ENCODE results near the gene FHDC1.

The FHDC1 gene

GRCh38 chr4:152919826-152920225 is 16.3 kb upstream of the FHDC1 start:
- no peak overlapping the region for H3K4me3 Mint-ChIP-seq
- H3K27ac Mint-ChIP-seq: no peak overlapping the region

GRCh38 chr4:152920768-152921167 is 15.4 kb upstream of the FHDC1 start:
- H3K4me1 Mint-ChIP-seq (ENCODE audit: low read depth): no peaks in the 10 kb centered on the region
- H3K36me3 Mint-ChIP-seq (ENCODE audit: low read depth): peaks cover 9% of the 10 kb centered on the region
- no peak overlapping the region for H3K27ac Mint-ChIP-seq
- H3K9me3 Mint-ChIP-seq: peaks cover 26% of the 10 kb centered on the region
- peaks cover 3% of the 10 kb centered on the region for H3K27me3 Mint-ChIP-seq (ENCODE audit: low read depth)
- no peak overlapping the region for H3K4me3 Mint-ChIP-seq

More at GRCh38 chr4:152919826-152920225, 16.3 kb upstream of the FHDC1 start:
- H3K4me1 Mint-ChIP-seq (ENCODE audit: low read depth): no peaks in the 10 kb centered on the region
- peaks cover 26% of the 10 kb centered on the region for H3K9me3 Mint-ChIP-seq
- no peaks in the 10 kb centered on the region for H3K27me3 Mint-ChIP-seq (ENCODE audit: low read depth)
- peaks cover 9% of the 10 kb centered on the region for H3K36me3 Mint-ChIP-seq (ENCODE audit: low read depth)

DNA sequence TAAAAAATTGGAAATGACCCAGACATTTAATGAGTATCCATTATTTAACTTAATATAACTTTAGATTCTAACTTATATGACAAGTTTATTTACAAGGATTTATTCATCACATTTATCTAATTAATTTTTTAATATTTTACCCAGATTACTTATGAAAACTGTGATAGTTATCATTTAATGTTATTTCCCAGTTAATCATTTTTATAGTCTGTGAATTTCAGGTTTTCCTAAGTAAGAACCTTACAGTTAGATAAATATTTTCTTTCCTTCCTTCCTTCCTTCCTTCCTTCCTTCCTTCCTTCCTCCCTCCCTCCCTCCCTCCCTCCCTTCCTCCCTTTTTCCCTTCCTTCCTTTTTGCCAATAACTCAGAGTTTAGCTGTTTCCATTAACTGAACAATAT is 14.8 kb upstream of the FHDC1 start:
- Mint-ChIP-seq H3K4me1 (ENCODE audit: low read depth) (no peaks in the 10 kb centered on the region), H3K9me3 (peaks cover 26% of the 10 kb centered on the region)

DNA sequence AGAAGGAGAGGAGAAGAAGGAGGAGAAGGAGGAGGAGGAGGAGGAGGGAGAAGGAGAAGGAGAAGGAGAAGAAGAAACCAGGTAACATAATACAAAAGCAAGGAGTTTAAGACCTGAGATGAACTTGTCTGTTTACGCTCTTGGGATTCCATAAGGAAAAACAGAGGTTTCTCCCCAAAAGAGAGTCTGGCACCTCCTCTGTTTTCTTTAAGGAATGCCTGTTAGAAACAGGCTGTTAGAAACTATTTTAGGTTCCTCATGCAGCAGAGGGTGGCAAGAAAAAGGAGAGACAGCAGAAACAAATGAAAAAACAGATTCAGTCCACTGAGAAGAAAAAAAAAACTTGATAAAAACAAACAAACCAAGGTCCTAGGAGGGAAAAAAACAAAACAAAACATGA is 10.3 kb upstream of the FHDC1 start:
- Mint-ChIP-seq H3K36me3 (ENCODE audit: low read depth) (peaks cover 5% of the 10 kb centered on the region), H3K4me3 (no peak overlapping the region), H3K27ac (no peak overlapping the region), H3K27me3 (ENCODE audit: low read depth) (peaks cover 25% of the 10 kb centered on the region), H3K9me3 (peaks cover 7% of the 10 kb centered on the region), H3K4me1 (ENCODE audit: low read depth) (no peaks in the 10 kb centered on the region)

More for the DNA sequence above, 14.8 kb upstream of the FHDC1 start:
- H3K27me3 Mint-ChIP-seq (ENCODE audit: low read depth): peaks cover 7% of the 10 kb centered on the region
- H3K27ac Mint-ChIP-seq: no peak overlapping the region
- H3K36me3 Mint-ChIP-seq (ENCODE audit: low read depth): peaks cover 9% of the 10 kb centered on the region
- H3K4me3 Mint-ChIP-seq: no peak overlapping the region

DNA sequence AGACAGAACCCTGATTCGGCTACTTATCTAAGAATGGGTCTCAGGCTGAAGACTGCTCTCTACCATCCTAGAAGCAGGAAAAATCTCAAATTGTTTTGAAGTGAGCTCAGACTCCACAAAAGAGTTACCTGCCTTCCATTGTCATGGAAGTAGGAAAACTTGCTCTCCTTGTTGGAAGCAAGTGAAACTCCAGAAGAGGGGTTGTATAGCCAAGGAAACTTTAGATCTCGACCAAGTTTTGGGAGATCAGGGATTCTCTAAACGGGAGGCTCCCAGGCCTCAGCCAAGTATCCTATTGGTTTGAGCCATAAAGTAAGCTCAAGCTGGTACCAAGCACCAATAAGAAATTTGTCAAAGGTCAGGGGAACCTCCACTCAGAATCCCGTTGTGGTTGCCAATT is 9.2 kb upstream of the FHDC1 start:
- no peaks in the 10 kb centered on the region for H3K36me3 Mint-ChIP-seq (ENCODE audit: low read depth)
- H3K4me3 Mint-ChIP-seq: no peak overlapping the region
- peaks cover under 1% of the 10 kb centered on the region for H3K9me3 Mint-ChIP-seq
- peaks cover 32% of the 10 kb centered on the region for H3K27me3 Mint-ChIP-seq (ENCODE audit: low read depth)
- no peak overlapping the region for H3K27ac Mint-ChIP-seq
- H3K4me1 Mint-ChIP-seq (ENCODE audit: low read depth): no peaks in the 10 kb centered on the region

- H3K4me1 Mint-ChIP-seq (ENCODE audit: low read depth): no peaks in the 10 kb centered on the region
- H3K4me3 Mint-ChIP-seq: no peak overlapping the region
- H3K27ac Mint-ChIP-seq: no peak overlapping the region
- no peaks in the 10 kb centered on the region for H3K9me3 Mint-ChIP-seq
- H3K27me3 Mint-ChIP-seq (ENCODE audit: low read depth): peaks cover 34% of the 10 kb centered on the region
- no peaks in the 10 kb centered on the region for H3K36me3 Mint-ChIP-seq (ENCODE audit: low read depth)
Measured at GRCh38 chr4:152927737-152928136, 8.4 kb upstream of the FHDC1 start.

DNA sequence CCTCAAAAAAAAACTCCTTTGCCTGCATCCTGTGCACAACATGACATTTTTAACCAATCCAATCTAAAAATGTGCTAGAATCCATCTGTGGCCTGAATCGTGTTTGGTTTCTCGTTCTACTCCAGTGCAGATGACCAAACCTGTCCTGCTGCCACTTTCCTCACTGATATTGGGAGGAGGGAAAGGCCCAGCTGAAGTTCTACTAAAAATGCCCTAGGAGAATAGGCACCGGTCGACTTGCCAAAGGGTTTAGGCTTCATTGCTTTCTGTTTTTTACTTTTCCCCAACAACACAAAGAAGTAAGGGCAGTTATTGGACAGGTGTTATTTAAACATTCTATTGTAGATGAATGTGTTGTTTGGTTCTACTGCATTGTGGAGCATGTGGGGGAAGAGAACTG is 7.8 kb upstream of the FHDC1 start:
- no peak overlapping the region for H3K4me3 Mint-ChIP-seq
- H3K9me3 Mint-ChIP-seq: no peaks in the 10 kb centered on the region
- H3K36me3 Mint-ChIP-seq (ENCODE audit: low read depth): no peaks in the 10 kb centered on the region
- H3K27ac Mint-ChIP-seq: no peak overlapping the region
- no peaks in the 10 kb centered on the region for H3K4me1 Mint-ChIP-seq (ENCODE audit: low read depth)
- H3K27me3 Mint-ChIP-seq (ENCODE audit: low read depth): peaks cover 40% of the 10 kb centered on the region

GRCh38 chr4:152929888-152930287 is 6.2 kb upstream of the FHDC1 start:
- H3K9me3 Mint-ChIP-seq: no peaks in the 10 kb centered on the region
- H3K27me3 Mint-ChIP-seq (ENCODE audit: low read depth): peaks cover 56% of the 10 kb centered on the region
- H3K4me1 Mint-ChIP-seq (ENCODE audit: low read depth): peaks cover 2% of the 10 kb centered on the region
- H3K36me3 Mint-ChIP-seq (ENCODE audit: low read depth): no peaks in the 10 kb centered on the region
- no peak overlapping the region for H3K27ac Mint-ChIP-seq
- H3K4me3 Mint-ChIP-seq: no peak overlapping the region

- peaks cover 20% of the 10 kb centered on the region for H3K4me1 Mint-ChIP-seq (ENCODE audit: low read depth)
- H3K27me3 Mint-ChIP-seq (ENCODE audit: low read depth): peaks cover 68% of the 10 kb centered on the region
- no peaks in the 10 kb centered on the region for H3K9me3 Mint-ChIP-seq
- no peaks in the 10 kb centered on the region for H3K36me3 Mint-ChIP-seq (ENCODE audit: low read depth)
- H3K4me3 Mint-ChIP-seq: peak overlapping the region; percentile 72
- H3K27ac Mint-ChIP-seq: no peak overlapping the region
Measured at GRCh38 chr4:152935143-152935542, 980 bp upstream of the FHDC1 start.

DNA sequence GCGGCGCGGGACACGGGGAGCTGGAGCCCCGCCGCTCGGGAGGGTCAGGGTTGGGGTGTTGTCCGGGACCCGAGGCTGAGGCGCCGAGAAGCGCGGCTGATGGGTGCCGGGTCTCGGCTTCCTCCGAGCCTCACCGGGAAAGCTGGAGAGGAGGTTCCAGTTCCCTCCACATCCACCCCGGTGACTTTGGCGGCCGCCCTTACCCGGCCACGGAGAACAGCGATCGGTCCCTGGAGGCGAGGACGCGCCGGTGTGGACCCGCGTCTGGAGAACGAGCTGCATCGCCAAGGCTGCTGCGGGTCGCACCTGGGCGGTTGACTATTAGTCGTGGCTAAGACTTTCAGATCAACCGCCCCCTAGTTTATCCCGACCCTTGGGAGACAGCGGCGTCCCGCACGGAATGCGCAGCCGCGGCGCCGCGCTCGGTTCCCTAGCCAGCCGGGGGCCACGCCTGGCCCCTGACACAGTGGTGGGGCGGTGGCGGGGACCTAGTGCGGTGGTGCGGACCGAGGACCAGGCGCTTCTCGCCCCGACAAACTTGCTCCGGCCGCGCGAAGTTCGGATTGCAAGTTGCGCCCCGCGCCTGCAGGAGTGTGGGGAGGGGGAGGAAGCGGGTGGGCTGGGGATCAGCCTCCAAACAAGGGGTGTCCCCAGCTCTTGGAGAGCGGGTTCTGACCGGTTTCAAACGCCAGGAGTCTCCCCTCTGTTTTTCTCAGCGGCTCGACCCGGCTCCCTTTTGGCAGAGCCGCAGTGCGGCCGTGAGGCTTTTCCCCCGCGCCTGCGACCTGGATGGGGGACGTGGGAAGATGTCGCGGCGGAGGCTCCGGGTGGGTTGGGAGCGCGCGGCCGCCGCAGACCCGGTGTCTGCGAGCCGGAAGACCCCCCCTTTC is 568 bp downstream of the FHDC1 start:
- H3K4me1 Mint-ChIP-seq (ENCODE audit: low read depth): peaks cover 20% of the 10 kb centered on the region
- no peaks in the 10 kb centered on the region for H3K9me3 Mint-ChIP-seq
- peak overlapping the region; percentile 28 for H3K4me3 Mint-ChIP-seq
- no peaks in the 10 kb centered on the region for H3K36me3 Mint-ChIP-seq (ENCODE audit: low read depth)
- peaks cover 66% of the 10 kb centered on the region for H3K27me3 Mint-ChIP-seq (ENCODE audit: low read depth)
- no peak overlapping the region for H3K27ac Mint-ChIP-seq

DNA sequence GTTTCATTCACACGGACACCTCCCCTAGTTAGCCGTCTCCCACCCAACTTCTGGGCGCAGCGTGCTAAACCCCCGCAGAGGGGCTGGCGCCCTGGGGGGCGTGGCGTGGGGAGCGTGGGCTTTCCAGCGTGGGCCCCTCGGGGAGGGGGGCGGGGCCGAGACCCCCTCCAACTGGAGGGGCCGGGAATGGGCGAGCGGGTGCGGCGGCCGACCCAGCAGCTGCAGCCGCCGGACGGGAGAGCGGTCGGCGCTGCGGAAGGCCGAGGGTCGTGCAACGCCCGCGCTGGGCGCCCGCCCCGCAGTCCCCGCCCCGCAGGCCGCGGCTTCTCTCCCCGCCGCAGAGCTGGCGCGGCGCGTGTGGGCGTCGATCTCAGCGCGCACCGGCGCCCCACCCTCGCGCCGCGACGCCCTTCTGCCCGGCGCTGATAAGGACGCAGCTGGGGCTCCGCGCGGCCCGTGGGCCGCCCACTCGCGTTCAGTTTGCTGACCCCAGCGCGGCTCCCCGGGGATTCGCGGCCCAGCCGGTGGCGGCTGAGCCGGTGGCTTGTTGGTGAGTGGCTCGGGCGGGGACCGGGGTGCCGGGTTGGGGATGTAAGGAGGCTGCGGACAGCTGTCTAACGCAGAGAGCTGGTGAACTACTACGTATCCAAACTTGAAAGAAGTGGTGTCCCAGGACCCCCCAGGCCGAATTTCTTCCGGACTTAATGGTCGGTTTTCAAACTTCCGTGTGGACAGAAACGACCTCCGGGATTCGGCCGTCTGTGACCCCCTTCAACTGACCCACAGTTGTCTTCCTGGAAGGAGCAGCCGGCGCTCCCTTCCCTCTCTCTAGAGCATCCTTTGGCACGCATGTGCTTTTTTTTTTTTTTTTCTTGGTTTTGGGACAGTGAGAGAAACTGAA is 1.5 kb downstream of the FHDC1 start:
- H3K27me3 Mint-ChIP-seq (ENCODE audit: low read depth): peaks cover 69% of the 10 kb centered on the region
- H3K4me1 Mint-ChIP-seq (ENCODE audit: low read depth): peaks cover 20% of the 10 kb centered on the region
- no peaks in the 10 kb centered on the region for H3K36me3 Mint-ChIP-seq (ENCODE audit: low read depth)
- peak overlapping the region; percentile 80 for H3K4me3 Mint-ChIP-seq
- H3K9me3 Mint-ChIP-seq: no peaks in the 10 kb centered on the region
- no peak overlapping the region for H3K27ac Mint-ChIP-seq

DNA sequence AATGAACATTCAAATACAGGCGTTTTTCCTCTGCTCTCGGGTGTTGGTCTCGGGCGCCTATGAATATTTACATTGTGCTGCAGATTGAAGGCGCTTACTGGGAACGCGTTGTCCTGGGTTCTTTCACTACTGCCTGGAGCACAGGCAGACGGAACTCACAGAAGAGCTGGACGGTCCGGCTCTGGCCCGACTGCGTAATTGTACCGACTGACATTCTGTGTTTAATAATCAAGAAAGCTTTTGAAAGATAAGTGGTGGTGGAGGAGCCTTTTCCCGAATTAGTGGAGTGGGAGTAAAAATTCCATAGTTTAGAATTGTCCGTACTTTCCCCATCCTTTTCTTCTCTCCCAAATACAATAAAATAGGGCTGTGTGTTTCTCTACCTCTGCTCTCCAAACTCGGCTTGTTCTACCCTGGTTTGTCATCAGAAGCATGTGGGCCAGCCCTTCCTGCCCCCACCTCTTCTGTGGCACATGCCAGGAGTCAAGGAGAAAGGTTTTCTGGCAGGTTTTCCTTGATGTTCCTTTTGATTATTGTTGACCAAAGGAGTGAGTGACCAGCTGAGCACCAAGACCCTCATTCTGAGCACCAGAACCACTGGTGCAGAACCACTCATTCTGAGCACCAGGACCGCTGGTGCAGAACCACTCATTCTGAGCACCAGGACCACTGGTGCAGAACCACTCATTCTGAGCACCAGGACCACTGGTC is 2.3 kb downstream of the FHDC1 start:
- Mint-ChIP-seq H3K36me3 (ENCODE audit: low read depth) (no peaks in the 10 kb centered on the region), H3K27me3 (ENCODE audit: low read depth) (peaks cover 61% of the 10 kb centered on the region), H3K4me1 (ENCODE audit: low read depth) (peaks cover 20% of the 10 kb centered on the region), H3K9me3 (no peaks in the 10 kb centered on the region), H3K27ac (no peak overlapping the region), H3K4me3 (peak overlapping the region; percentile 80)

DNA sequence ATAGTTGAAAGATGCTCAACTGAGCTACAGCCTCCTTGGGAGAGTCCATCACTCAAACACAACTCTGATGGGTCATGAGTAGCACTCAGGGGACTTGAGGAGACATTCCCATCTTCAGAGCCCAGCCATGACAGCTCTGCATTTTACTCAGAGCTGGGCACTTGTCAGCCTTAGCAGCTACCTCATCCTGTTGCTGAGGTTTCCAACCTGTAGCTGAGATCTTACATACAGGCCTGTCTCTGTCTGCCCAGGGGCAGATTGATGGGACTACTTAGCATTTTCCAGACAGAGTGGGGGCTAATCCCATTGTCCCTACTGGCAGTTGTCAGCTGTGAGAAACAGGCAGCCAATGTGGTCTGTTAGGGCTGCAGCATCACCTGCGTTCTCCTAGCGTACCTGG is 3.5 kb downstream of the FHDC1 start:
- Mint-ChIP-seq H3K9me3 (no peaks in the 10 kb centered on the region), H3K27ac (no peak overlapping the region), H3K27me3 (ENCODE audit: low read depth) (peaks cover 55% of the 10 kb centered on the region), H3K4me3 (no peak overlapping the region), H3K36me3 (ENCODE audit: low read depth) (no peaks in the 10 kb centered on the region), H3K4me1 (ENCODE audit: low read depth) (peaks cover 18% of the 10 kb centered on the region)

DNA sequence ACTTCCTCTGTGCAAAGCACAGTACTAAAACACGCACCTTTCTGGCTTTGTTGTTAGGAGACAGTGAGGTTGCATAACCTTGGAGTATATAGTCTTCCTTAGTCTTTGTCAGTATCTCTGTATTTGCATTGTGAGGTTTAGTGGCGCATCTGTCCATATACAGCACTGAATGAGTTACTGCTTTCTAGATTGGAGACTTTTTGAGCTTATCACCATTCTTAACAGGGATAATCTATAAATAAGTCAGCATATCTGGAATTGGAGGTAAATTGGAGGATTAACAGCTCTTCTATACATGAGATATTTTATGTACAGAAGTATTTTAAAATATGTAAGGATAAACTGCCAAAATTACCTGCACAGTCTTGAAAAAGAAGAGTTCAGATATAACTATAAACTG is 4.3 kb downstream of the FHDC1 start:
- no peaks in the 10 kb centered on the region for H3K36me3 Mint-ChIP-seq (ENCODE audit: low read depth)
- no peak overlapping the region for H3K4me3 Mint-ChIP-seq

More for the DNA sequence above, 4.3 kb downstream of the FHDC1 start:
- Mint-ChIP-seq H3K27me3 (ENCODE audit: low read depth) (peaks cover 47% of the 10 kb centered on the region), H3K4me1 (ENCODE audit: low read depth) (peaks cover 12% of the 10 kb centered on the region), H3K27ac (no peak overlapping the region), H3K9me3 (no peaks in the 10 kb centered on the region)
